Natural killer cell (primary cell): ENCODE data around the gene TBXT. TPM values are rescaled to one million over a fixed set of nuclear protein-coding genes. Genes with fewer than 3 reads are reported as not detected.

Source experiments
- ATAC-seq, 3 donors: fragments of 150-1000 bp in 2 of 3; fragments of 200-7000 bp in 1 of 3; cut with Tn5 transposase; 1 replicate in 1 of 3; 2 replicates in 2 of 3; pipeline ENCODE4 v1.10.0; 2021; ENCODE audit warnings: mild to moderate bottlenecking in 2 of 3, moderate library complexity in 2 of 3
- DNase-seq, 2 donors: peaks; one replicate each; pipeline versions ENCODE4 v3.0.0 to v3.0.0-alpha.2; 2013 to 2021; ENCODE audit warnings: mixed read lengths in 1 of 2
- H3K27ac ChIP-seq: one replicate; pipeline ENCODE4 v1.5.1; 2013; ENCODE audit warnings: mild to moderate bottlenecking, low read length
- H3K27me3 ChIP-seq: one replicate; pipeline ENCODE4 v1.6.1; 2013; ENCODE audit warnings: low read length; ENCODE audit not compliant: control insufficient read depth, insufficient read depth
- H3K36me3 ChIP-seq: one replicate; pipeline ENCODE4 v1.6.1; 2013; ENCODE audit warnings: low read length; ENCODE audit not compliant: control insufficient read depth, insufficient read depth
- H3K4me1 ChIP-seq: one replicate; pipeline ENCODE4 v1.6.1; 2013; ENCODE audit warnings: low read length; ENCODE audit not compliant: control insufficient read depth, insufficient read depth
- H3K4me3 ChIP-seq: one replicate; pipeline ENCODE4 v1.5.1; 2013; ENCODE audit warnings: low read length
- H3K9me3 ChIP-seq: one replicate; pipeline ENCODE4 v1.6.1; 2013; ENCODE audit warnings: low read length; ENCODE audit not compliant: control insufficient read depth, insufficient read depth
- H3K27ac Mint-ChIP-seq, 2 donors: one replicate each; pipeline ENCODE4 v1.8.0; 2022; ENCODE audit warnings: mild to moderate bottlenecking in 2 of 2, mixed read lengths in 2 of 2, moderate library complexity in 1 of 2
- H3K27me3 Mint-ChIP-seq, 2 donors: one replicate each; pipeline ENCODE4 v1.8.0; 2022; ENCODE audit warnings: low read depth in 2 of 2, mixed read lengths in 2 of 2
- H3K36me3 Mint-ChIP-seq: one replicate; pipeline ENCODE4 v1.8.0; 2022; ENCODE audit warnings: mixed read lengths
- H3K4me1 Mint-ChIP-seq, 2 donors: one replicate each; pipeline ENCODE4 v1.8.0; 2022; ENCODE audit warnings: mixed read lengths in 2 of 2
- H3K4me3 Mint-ChIP-seq: one replicate; pipeline ENCODE4 v1.8.0; 2022; ENCODE audit warnings: mild to moderate bottlenecking, moderate library complexity, mixed read lengths
- H3K9me3 Mint-ChIP-seq, 2 donors: one replicate each; pipeline ENCODE4 v1.8.0; 2022; ENCODE audit warnings: mixed read lengths in 2 of 2
- CTCF ChIP-seq: fragments of 200-600 bp; IDR thresholded peaks from one replicate; pipeline ENCODE4 v1.8.0; 2022; ENCODE audit warnings: antibody characterized with exemption
- WGBS: methylation state at CpG from one replicate; pipeline ENCODE4 v1.1.7; 2013; ENCODE audit warnings: missing lambda C conversion rate; ENCODE audit not compliant: insufficient coverage; 5-methylcytosine and 5-hydroxymethylcytosine counted together
- intact Hi-C: fragments of 100-400 bp; cut with micrococcal nuclease; formaldehyde crosslinking; loops from one replicate; pipeline ENCODE4 v1.14.2; 2022
- total RNA-seq, 4 donors: library from RNA; stranded (reverse); fragments of 120-200 nt in 1 of 4; gene quantifications; one replicate each; pipeline versions ENCODE4 v1.2.3 to v1.2.4, GENCODE V29; 2013 to 2022

TBXT gene
- total RNA-seq, 3 donors from 2014 or later (not counting 1 experiment from before 2014, with no cell fraction given) = not detected

DNA sequence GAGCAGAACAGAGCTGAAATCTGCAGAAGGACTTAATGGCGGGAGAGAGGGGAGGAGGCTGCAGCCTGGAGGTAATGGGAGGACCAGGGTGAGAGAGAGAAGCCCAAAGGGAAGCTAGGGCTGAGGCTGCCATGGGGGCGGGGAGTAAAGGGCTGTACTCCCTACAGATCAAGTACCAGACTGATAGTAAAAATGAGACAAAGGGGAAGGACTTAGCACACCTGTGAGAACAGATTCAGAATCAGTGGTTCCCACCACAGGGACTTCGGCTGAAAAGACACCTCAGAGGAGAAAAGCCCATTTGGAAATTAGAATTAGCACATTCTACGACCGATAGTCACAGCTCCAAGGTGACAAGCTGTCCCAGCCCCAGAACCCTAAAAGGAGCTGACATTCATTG, 6.4 kb upstream of the TBXT start:
- H3K36me3 ChIP-seq = no peaks in the 10 kb centered on the region
- ATAC-seq = no peak
- WGBS = 73% methylated on average over 5 of the region's 5 CpGs

DNA sequence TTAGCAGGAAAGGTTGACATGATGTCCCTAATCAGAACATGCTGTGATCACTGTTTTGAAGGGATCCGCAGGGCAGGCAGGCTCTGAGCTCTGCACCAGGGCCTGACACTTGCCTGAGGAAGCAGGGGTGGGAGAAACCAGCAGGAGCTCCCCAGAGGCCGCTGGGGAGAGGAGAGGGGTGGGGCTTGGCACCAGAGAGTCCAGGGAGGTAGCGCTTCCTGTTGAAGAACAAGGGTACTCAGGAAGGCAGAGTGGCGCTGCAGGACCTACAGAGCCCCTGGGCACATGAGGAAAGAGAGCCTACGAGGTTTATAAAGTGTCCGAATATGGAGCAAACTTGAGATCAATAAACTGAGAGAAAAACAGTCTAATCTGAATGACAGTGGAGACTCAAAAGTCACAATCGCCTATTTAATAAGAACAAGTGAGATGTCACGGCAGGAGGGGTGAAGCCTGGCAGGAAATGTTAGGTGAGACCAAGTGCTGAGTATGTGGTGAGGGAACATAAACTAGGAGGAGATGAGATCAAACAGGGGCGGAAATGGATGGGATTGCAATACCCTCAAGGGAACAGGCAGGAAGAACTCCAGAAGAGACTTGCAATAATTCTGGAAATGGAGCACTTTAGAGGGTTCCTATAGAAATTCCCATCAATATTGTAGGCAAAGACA, 5.8 kb upstream of the TBXT start:
- Histone ChIP-seq H3K4me1 (peaks cover 21% of the 10 kb centered on the region), H3K27me3 (peaks cover 19% of the 10 kb centered on the region), H3K36me3 (no peaks in the 10 kb centered on the region), H3K27ac (no peak overlapping the region), H3K4me3 (no peak overlapping the region), H3K9me3 (no peaks in the 10 kb centered on the region)
- intact Hi-C loops = no loop called here
- peaks cover 22 to 26% of the 10 kb centered on the region in 2 donors for H3K27me3 Mint-ChIP-seq
- peak in 1 of 3 donors; percentile 43 for ATAC-seq
- H3K4me3 Mint-ChIP-seq = no peak overlapping the region
- peaks cover 4% of the 10 kb centered on the region in 2 donors for H3K4me1 Mint-ChIP-seq
- 13% methylated on average over 9 of the region's 9 CpGs for WGBS
- no peaks in the 10 kb centered on the region for H3K36me3 Mint-ChIP-seq
- no peak for DNase-seq
- no peak for TF ChIP-seq CTCF
- no peak overlapping the region for H3K27ac Mint-ChIP-seq
- H3K9me3 Mint-ChIP-seq = no peaks in the 10 kb centered on the region

More for the DNA sequence above, 6.4 kb upstream of the TBXT start:
- no peaks in the 10 kb centered on the region for H3K36me3 Mint-ChIP-seq
- intact Hi-C loops = no loop called here
- no peak overlapping the region for H3K27ac ChIP-seq
- peaks cover 13% of the 10 kb centered on the region for H3K27me3 ChIP-seq
- H3K4me1 Mint-ChIP-seq = no peaks in the 10 kb centered on the region
- H3K4me3 Mint-ChIP-seq = no peak overlapping the region
- no peak for DNase-seq
- H3K27me3 Mint-ChIP-seq = peaks cover 18 to 21% of the 10 kb centered on the region in 2 donors
- H3K27ac Mint-ChIP-seq = no peak overlapping the region
- no peak for TF ChIP-seq CTCF
- H3K4me1 ChIP-seq = peaks cover 14% of the 10 kb centered on the region
- H3K4me3 ChIP-seq = no peak overlapping the region
- H3K9me3 Mint-ChIP-seq = no peaks in the 10 kb centered on the region
- H3K9me3 ChIP-seq = no peaks in the 10 kb centered on the region

GRCh38 chr6:166172546-166172945, 4.9 kb upstream of the TBXT start:
- Mint-ChIP-seq H3K4me1 (peaks cover 7% of the 10 kb centered on the region in 2 donors), H3K4me3 (no peak overlapping the region), H3K9me3 (no peaks in the 10 kb centered on the region), H3K27me3 (peaks cover 25 to 28% of the 10 kb centered on the region in 2 donors), H3K36me3 (no peaks in the 10 kb centered on the region), H3K27ac (no peak overlapping the region)
- no peaks in the 10 kb centered on the region for H3K9me3 ChIP-seq
- no peak overlapping the region for H3K27ac ChIP-seq
- 94% methylated on average over 3 of the region's 3 CpGs for WGBS
- intact Hi-C loops = no loop called here
- DNase-seq (no peak), ATAC-seq (no peak)
- peaks cover 27% of the 10 kb centered on the region for H3K4me1 ChIP-seq
- H3K36me3 ChIP-seq = no peaks in the 10 kb centered on the region
- TF ChIP-seq CTCF = no peak
- H3K27me3 ChIP-seq = peaks cover 21% of the 10 kb centered on the region
- H3K4me3 ChIP-seq = no peak overlapping the region
